GM18505 (cell line): ENCODE data around the gene ST6GALNAC4.
A peak's percentile ranks its signal among the peaks of the same experiment; 100 is the strongest.
"Not testable (repeated sequence)": the region's sequence is repeated elsewhere in the genome, so short reads cannot be mapped to it uniquely, and the experiment has no call there.

Experiments used
- ATAC-seq: cut with Tn5 transposase; IDR thresholded peaks from one replicate; pipeline ENCODE4 v1.9.1; 2021; ENCODE audit not compliant: unreplicated experiment
- POLR2A ChIP-seq: IDR thresholded peaks from 4 replicates; pipeline ENCODE4 v1.6.1; 2011; ENCODE audit warnings: borderline replicate concordance; ENCODE audit not compliant: insufficient read depth, insufficient read length; ENCODE audit errors: extremely low read depth

Gene ST6GALNAC4

DNA sequence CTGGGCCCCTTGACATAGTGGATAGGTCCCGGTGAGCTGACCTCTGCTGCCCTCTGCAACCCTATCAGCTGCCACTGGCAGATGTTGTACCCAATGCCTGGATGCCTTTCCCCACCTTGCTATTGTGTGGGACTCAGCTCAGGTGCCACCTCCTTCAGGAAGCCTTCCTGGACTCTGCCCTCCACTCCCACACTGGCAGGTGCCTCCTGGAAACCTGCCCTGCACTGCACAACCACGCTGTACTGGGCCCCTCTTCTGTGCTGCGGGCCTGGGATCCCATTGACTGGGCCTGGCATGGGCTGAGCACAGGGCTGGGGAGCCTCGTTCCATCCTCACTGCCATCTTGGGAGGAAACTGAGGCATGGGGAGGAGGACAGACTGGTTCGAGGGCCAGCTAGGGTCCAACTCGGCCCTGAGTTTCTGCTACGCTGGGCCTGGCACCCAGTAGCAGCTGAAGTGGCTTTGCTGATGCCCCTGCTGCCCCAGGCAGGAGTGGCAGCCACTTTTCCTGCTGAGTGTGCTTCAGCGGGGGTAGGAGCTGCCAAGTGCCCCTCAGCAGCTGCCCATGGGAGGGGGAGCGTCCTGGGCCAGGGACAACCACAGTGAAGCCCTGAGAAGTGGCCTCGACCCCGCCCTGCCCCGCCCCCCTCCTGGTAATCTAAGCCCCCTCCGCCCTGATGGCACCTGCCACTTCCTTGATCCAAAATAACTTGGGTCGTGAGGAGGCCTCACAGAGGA, 40.6 kb downstream of the ST6GALNAC4 start:
- TF ChIP-seq POLR2A: no peak
- ATAC-seq: no peak

- TF ChIP-seq POLR2A: no peak
- no peak for ATAC-seq
Observed at GRCh38 chr9:127875306-127875966, 41.4 kb downstream of the ST6GALNAC4 start.

GRCh38 chr9:127874301-127875221, 42.3 kb downstream of the ST6GALNAC4 start:
- no peak for ATAC-seq
- no peak for TF ChIP-seq POLR2A

DNA sequence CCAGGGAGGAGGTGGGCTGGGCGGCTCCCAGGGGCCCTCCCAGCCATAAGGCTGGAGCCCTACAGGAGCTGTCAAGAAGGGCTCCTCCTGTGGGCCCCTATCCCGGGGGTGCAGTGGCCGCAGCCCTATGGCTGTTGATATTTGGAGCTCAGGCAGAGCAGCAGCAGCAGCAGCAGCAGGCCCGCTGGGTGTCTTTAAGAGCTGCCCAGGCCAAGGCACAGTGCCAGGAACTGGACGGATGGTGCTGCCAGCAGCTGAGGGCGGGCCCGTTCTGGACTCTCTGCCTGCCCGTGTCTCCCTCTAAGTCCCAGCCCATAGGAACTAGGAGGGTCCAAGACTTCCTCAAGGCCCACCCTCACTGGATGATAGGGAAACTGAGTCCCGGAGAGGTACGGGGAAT, 43.0 kb downstream of the ST6GALNAC4 start:
- TF ChIP-seq POLR2A: no peak
- ATAC-seq: no peak

DNA sequence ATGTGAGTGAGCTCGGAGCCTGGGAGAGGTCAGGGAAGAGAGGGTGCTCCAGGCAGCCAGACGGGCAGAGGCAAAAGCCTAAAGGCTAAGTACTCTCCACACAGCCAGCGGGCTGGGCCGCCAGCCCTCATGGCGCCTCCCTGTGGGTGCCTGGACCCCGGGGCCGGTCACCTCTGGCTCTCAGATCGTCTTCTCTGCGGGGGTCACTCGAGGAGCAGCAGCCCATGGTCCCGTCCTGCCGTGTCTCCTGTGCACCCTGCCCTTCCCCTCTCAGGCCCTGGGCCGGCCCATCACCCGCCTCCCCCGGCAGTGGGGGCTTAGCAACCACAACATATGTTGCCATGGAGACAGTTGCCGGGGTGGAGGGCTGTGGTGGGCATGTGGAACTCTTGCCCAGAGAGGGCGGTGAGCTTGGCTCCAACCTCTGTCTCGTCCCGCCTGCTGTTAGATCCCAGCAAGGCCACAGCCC, 43.6 kb downstream of the ST6GALNAC4 start:
- ATAC-seq: no peak
- no peak for TF ChIP-seq POLR2A

- no peak for TF ChIP-seq POLR2A
- no peak for ATAC-seq
Observed at GRCh38 chr9:127872369-127873222, 44.2 kb downstream of the ST6GALNAC4 start.

DNA sequence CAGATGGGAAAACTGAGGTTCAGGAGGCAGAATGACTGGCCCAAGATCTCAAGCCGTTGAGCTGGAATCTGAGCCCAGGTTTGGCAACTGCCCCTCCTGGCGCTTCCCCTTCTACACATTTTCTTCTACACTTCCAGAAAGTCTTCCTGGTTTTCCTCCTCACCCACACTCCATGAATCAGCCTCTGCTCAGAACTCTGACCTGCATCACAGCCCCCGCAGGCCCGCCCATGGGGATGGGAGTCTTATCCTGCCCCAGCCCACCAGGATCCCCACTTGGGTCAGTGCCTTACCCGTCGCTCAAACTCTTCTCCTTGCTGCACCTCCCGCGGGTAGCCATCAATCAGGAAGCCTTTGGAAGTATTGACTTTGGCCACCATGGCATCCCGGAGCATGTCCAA, 45.3 kb downstream of the ST6GALNAC4 start:
- no peak for ATAC-seq
- TF ChIP-seq POLR2A: no peak

DNA sequence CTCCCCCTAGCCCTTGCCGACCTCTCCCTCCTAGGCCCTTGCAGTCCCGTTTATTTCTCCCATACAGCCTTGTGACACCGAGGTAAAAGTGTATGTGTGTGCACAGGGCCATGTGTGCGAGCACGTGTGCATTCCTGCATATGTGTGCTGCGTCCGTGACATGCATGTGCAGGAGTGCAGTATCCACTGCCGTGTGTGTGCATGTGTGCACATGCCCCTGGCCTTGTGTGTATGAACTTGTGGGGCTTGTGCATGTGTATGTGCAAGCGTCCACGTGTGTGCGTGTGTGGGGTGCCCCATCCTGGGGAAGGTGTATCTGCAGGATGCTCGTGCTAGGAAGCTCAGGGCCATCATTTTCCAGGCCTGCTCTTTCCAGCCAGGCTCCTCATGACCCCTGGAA, 46.0 kb downstream of the ST6GALNAC4 start:
- ATAC-seq: no peak

GRCh38 chr9:127870153-127870491, 46.7 kb downstream of the ST6GALNAC4 start:
- not testable (repeated sequence) for ATAC-seq

More for the DNA sequence above, 46.0 kb downstream of the ST6GALNAC4 start:
- no peak for TF ChIP-seq POLR2A

- peak; percentile 49 for ATAC-seq
- no peak for TF ChIP-seq POLR2A
Observed at GRCh38 chr9:127869310-127870152, 47.3 kb downstream of the ST6GALNAC4 start.

- no peak for ATAC-seq
- TF ChIP-seq POLR2A: no peak
Observed at GRCh38 chr9:127868278-127868902, 48.5 kb downstream of the ST6GALNAC4 start.
